Neural crest cell (in vitro differentiated cells): ENCODE results near the gene UBQLN1. TPM values are rescaled to one million over a fixed set of nuclear protein-coding genes. Genes with fewer than 3 reads are reported as not detected.
"Not testable (repeated sequence)": the region's sequence is repeated elsewhere in the genome, so short reads cannot be mapped to it uniquely, and the experiment has no call there.

Source experiments
- DNase-seq: peaks from one replicate; pipeline ENCODE4 v3.0.0; 2021; ENCODE audit warnings: low read depth, mixed read lengths, low spot score
- H3K27ac Mint-ChIP-seq: one replicate; pipeline ENCODE4 v1.8.0; 2021; ENCODE audit warnings: mild to moderate bottlenecking, mixed read lengths; ENCODE audit not compliant: unreplicated experiment
- H3K27me3 Mint-ChIP-seq: 2 replicates; pipeline ENCODE4 v1.8.0; 2021; ENCODE audit warnings: low read depth, mild to moderate bottlenecking, mixed read lengths
- H3K36me3 Mint-ChIP-seq: 2 replicates; pipeline ENCODE4 v1.8.0; 2021; ENCODE audit warnings: low read depth, mild to moderate bottlenecking, mixed read lengths
- H3K4me1 Mint-ChIP-seq: 2 replicates; pipeline ENCODE4 v1.8.0; 2021; ENCODE audit warnings: mixed read lengths
- H3K4me3 Mint-ChIP-seq: one replicate; pipeline ENCODE4 v1.8.0; 2021; ENCODE audit warnings: mild to moderate bottlenecking, mixed read lengths
- H3K9me3 Mint-ChIP-seq: 2 replicates; pipeline ENCODE4 v1.8.0; 2021; ENCODE audit warnings: mixed read lengths
- long read RNA-seq: library from polyadenylated mRNA; unstranded; transcript quantifications from one replicate; pipeline ENCODE4 v2.0.0, GENCODE V29; 2020
- total RNA-seq: library from RNA; stranded (reverse); gene quantifications from 2 replicates; pipeline ENCODE4 v1.2.1, GENCODE V29; 2021
- TF ChIP-seq, protein P1 (sequence below): fragments of 200-600 bp; sonication (generic); conservative IDR thresholded peaks from 2 replicates; pipeline ENCODE4 v1.5.0; 2021; ENCODE audit warnings: antibody characterized with exemption, mild to moderate bottlenecking

The UBQLN1 gene
- total RNA-seq, result 109 and 117 TPM in 2 replicates
- long read RNA-seq, full-length matches to known transcripts, result 29 of 34 reads
- long read RNA-seq, partial matches to known transcripts, result 2 of 34 reads
- long read RNA-seq, other reads (novel, unspliced or antisense), result 3 of 34 reads

DNA sequence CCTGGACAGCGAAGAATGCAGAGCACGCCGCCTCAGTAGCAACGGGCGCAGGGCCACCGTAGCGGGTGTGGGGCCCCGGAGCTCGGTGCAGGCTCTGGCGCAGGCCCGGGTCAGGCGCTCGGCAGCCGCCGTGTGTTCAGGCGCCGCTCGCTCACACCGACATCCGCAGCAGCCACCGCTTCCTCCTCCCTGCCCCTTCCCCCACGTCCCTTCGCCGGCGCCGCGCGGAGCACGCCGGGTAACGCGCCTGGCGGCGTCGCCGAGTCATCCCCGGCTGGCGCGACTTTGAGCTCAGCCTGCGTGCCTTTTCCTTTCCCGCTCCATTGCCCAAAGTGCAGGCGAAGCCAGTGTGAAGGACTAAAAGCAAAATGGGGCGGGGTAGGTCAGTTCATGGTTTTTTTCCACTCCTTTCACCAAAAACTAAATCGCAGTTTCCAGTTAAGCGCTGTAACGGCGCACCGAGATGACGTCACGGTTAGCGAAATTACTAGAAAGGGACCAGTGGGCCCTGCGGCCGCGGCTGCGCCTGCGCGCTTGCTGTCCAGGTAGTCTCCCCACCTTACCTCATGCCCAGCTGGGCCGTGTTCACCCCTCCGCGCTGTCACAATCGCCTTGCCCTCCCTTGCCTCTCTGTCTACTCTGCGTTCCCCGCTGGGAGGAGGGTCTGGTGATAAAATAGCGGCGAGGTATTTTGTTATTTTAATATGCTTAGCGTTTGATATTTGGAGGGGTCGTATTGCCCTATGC is at the start of gene UBQLN1:
UBQLN1 (minus strand) TSS at position 191 of the 747 bp plus-strand sequence. CDS start 279 bp downstream, outside the sequence.
- Mint-ChIP-seq H3K9me3 (peaks cover 3% of the 10 kb centered on the region), H3K4me1 (peaks cover 34% of the 10 kb centered on the region), H3K4me3 (peak within 1 kb of the TSS; percentile 99), H3K27ac (peak within 1 kb of the TSS; percentile 99), H3K27me3 (peaks cover 5% of the 10 kb centered on the region), H3K36me3 (peaks cover 11% of the 10 kb centered on the region)
- TF ChIP-seq, protein P1, sequence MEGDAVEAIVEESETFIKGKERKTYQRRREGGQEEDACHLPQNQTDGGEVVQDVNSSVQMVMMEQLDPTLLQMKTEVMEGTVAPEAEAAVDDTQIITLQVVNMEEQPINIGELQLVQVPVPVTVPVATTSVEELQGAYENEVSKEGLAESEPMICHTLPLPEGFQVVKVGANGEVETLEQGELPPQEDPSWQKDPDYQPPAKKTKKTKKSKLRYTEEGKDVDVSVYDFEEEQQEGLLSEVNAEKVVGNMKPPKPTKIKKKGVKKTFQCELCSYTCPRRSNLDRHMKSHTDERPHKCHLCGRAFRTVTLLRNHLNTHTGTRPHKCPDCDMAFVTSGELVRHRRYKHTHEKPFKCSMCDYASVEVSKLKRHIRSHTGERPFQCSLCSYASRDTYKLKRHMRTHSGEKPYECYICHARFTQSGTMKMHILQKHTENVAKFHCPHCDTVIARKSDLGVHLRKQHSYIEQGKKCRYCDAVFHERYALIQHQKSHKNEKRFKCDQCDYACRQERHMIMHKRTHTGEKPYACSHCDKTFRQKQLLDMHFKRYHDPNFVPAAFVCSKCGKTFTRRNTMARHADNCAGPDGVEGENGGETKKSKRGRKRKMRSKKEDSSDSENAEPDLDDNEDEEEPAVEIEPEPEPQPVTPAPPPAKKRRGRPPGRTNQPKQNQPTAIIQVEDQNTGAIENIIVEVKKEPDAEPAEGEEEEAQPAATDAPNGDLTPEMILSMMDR, result no peak
- DNase-seq, result peak; percentile 85

DNA sequence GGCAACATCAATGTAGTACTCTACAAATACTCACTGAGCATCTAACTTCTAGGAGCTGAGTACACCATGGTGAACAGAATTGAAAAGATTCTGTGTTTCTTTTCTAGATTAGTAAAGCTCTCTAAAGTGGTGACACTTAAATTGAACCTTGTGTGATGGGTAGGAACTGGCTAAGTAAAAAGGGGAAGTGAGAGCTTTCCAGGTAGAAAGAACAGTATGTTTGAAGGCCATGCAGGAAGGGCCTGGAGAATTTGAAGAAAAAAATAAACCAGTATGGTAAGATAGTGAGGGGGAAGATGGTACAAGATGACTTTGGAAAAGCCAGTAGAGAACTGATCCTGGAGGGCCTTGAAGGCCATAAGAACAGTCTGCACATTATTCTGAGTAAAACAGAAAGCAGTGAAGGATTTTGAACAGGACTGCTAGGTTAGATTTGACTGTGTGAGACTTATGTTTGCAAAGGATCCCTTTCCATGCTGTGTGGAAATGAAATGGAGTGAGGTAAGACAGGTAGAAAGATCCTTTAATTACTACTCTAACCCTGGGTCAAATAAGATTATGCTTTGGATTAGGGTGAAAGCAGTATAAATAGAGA is 46.7 kb upstream of the UBQLN1 start:
- Mint-ChIP-seq H3K9me3 (no peaks in the 10 kb centered on the region), H3K27me3 (no peaks in the 10 kb centered on the region), H3K36me3 (peaks cover 2% of the 10 kb centered on the region), H3K4me3 (no peak overlapping the region), H3K27ac (no peak overlapping the region), H3K4me1 (no peaks in the 10 kb centered on the region)
- no peak for DNase-seq
- TF ChIP-seq, protein P1, result no peak

DNA sequence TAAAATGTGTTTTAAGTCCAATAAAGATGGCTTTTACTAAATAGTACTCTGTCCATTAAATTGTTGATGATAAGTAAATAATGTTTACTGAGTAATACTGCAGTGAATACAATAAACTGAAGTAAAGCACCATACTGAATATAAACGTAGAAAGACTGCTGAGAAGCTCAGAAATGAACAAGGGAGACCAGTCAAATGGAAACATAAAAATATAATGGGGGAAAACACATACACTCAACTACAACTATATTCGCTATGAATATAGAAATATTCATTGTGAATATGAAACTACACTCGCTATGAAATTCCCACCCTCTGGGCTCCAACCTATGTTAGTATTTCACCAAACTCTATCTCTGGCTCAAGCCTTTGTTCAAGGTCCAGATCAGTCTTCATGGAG is 41.9 kb upstream of the UBQLN1 start:
- H3K27me3 Mint-ChIP-seq, result no peaks in the 10 kb centered on the region
- no peak for DNase-seq
- no peak overlapping the region for H3K4me3 Mint-ChIP-seq
- TF ChIP-seq, protein P1, result no peak
- peaks cover 2% of the 10 kb centered on the region for H3K36me3 Mint-ChIP-seq
- H3K9me3 Mint-ChIP-seq, result no peaks in the 10 kb centered on the region
- H3K4me1 Mint-ChIP-seq, result no peaks in the 10 kb centered on the region
- no peak overlapping the region for H3K27ac Mint-ChIP-seq

DNA sequence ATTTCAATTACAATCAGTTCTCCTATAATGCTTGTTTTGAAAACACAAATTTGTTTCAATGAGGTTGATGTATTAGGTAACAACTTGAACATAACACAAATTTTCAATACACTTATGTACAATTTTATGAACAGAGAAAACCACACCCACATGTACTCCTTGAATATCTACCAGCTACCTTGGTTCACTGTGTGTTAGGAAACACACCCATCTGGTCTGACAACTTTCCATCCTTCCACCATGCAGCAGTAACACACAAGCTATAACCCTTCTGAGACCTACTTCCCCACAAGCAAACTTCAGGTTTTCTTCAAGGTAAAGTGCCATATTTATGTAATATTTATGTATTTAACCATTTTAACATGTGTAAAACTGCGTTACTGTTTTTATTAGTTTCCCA is 36.4 kb upstream of the UBQLN1 start:
- no peak for DNase-seq
- H3K4me1 Mint-ChIP-seq, result no peaks in the 10 kb centered on the region
- H3K36me3 Mint-ChIP-seq, result no peaks in the 10 kb centered on the region
- H3K27me3 Mint-ChIP-seq, result no peaks in the 10 kb centered on the region
- H3K4me3 Mint-ChIP-seq, result no peak overlapping the region
- H3K27ac Mint-ChIP-seq, result no peak overlapping the region
- H3K9me3 Mint-ChIP-seq, result no peaks in the 10 kb centered on the region
- TF ChIP-seq, protein P1, result no peak

DNA sequence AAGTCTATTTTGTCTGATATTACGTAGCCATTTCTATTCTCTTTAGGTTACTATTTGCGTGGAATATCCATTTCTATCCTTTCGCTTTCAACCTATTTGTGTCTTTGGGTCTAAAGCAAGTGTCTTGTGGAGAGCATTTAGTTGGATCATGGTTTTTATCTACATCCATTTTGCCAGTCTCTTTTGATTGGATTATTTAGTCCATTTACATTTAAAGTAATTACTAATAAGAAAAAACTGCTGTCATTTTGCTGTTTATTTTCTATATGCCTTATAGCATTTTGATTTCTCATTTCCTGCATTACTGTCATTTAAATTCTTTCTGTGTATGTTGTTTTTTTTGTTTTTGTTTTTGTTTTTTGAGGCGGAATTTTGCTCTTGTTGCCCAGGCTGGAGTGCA is 26.0 kb upstream of the UBQLN1 start:
- Mint-ChIP-seq H3K4me3 (no peak overlapping the region), H3K9me3 (peaks cover 7% of the 10 kb centered on the region), H3K27me3 (no peaks in the 10 kb centered on the region), H3K4me1 (no peaks in the 10 kb centered on the region), H3K27ac (no peak overlapping the region), H3K36me3 (peaks cover 15% of the 10 kb centered on the region)
- TF ChIP-seq, protein P1, result no peak
- no peak for DNase-seq

DNA sequence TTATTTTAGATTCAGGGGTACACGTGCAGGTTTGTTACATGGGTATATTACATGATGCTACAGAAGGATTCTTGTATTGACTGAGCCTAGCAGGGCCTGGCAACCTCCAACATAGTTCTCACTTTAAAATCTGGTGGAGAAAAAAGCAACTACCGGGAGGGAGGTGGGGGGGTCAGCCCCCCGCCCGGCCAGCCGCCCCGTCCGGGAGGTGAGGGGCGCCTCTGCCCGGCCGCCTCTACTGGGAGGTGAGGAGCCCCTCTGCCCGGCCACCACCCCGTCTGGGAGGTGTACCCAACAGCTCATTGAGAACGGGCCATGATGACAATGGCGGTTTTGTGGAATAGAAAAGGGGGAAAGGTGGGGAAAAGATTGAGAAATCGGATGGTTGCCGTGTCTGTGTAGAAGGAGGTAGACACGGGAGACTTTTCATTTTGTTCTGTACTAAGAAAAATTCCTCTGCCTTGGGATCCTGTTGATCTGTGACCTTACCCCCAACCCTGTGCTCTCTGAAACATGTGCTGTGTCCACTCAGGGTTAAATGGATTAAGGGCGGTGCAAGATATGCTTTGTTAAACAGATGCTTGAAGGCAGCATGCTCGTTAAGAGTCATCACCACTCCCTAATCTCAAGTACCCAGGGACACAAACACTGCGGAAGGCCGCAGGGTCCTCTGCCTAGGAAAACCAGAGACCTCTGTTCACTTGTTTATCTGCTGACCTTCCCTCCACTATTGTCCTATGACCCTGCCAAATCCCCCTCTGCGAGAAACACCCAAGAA is 21.0 kb upstream of the UBQLN1 start:
- not testable (repeated sequence) for H3K27me3 Mint-ChIP-seq, H3K27ac Mint-ChIP-seq, H3K9me3 Mint-ChIP-seq, H3K4me1 Mint-ChIP-seq, DNase-seq, H3K36me3 Mint-ChIP-seq, H3K4me3 Mint-ChIP-seq
